ENCODE data around the gene CTSA.
"Not testable (repeated sequence)": the region's sequence is repeated elsewhere in the genome, so short reads cannot be mapped to it uniquely, and the experiment has no call there.

CTSA gene

GRCh38 chr20:45867136-45867818 lies 23.9 kb upstream of the CTSA start:
- no peak for DNase-seq

- no peak for DNase-seq
Measured at GRCh38 chr20:45867819-45868176, 23.3 kb upstream of the CTSA start.

GRCh38 chr20:45872626-45873025 lies 18.5 kb upstream of the CTSA start:
- DNase-seq: no peak

GRCh38 chr20:45873409-45874103 lies 17.6 kb upstream of the CTSA start:
- no peak for DNase-seq

- DNase-seq: not testable (repeated sequence)
Measured at GRCh38 chr20:45874104-45874481, 17.0 kb upstream of the CTSA start.

GRCh38 chr20:45874576-45874975 lies 16.6 kb upstream of the CTSA start:
- no peak for DNase-seq

- no peak for DNase-seq
Measured at GRCh38 chr20:45878076-45878761, 12.9 kb upstream of the CTSA start.

- DNase-seq: peak; percentile 96 to 98
Measured at GRCh38 chr20:45880988-45881788, 9.9 kb upstream of the CTSA start, which contains the start of gene ZSWIM1. ZSWIM1 (plus strand) TSS chr20:45881227; CDS start chr20:45882593, 1,366 bp downstream.

GRCh38 chr20:45882469-45883099 lies 8.6 kb upstream of the CTSA start:
- DNase-seq: no peak

GRCh38 chr20:45883100-45883469 lies 8.1 kb upstream of the CTSA start:
- DNase-seq: no peak

GRCh38 chr20:45886590-45887345 lies 4.4 kb upstream of the CTSA start:
- no peak for DNase-seq

GRCh38 chr20:45887346-45887715 lies 3.8 kb upstream of the CTSA start, which contains the start of gene SPATA25:
SPATA25 (minus strand) TSS chr20:45887622; CDS start chr20:45887590, 32 bp downstream.
- DNase-seq: no peak

- DNase-seq: no peak
Measured at GRCh38 chr20:45888681-45889080, 2.5 kb upstream of the CTSA start.

- peak in 1 of 2 donors; percentile 49 for DNase-seq
Measured at GRCh38 chr20:45890077-45890984, 804 bp upstream of the CTSA start.

- no peak for DNase-seq
Measured at GRCh38 chr20:45892049-45892825, 1.1 kb downstream of the CTSA start.

GRCh38 chr20:45892828-45893500 lies 1.8 kb downstream of the CTSA start:
- no peak for DNase-seq

- no peak for DNase-seq
Measured at GRCh38 chr20:45893831-45894230, 2.7 kb downstream of the CTSA start.

- DNase-seq: no peak
Measured at GRCh38 chr20:45894797-45895196, 3.7 kb downstream of the CTSA start.

- no peak for DNase-seq
Measured at GRCh38 chr20:45896641-45897161, 5.6 kb downstream of the CTSA start.

All from hippocampal formation (tissue), 2 donors.